NCI-H2029 treated with DMSO at 0.1 percent for 48 hours (cell line): ENCODE measurements around the gene HRH1.
"Not testable (repeated sequence)": the region's sequence is repeated elsewhere in the genome, so short reads cannot be mapped to it uniquely, and the experiment has no call there.

Experiments
- DNase-seq: peaks from one replicate; lab custom pipeline; 2025; lab: John Stamatoyannopoulos, UW

The HRH1 gene, protein sequence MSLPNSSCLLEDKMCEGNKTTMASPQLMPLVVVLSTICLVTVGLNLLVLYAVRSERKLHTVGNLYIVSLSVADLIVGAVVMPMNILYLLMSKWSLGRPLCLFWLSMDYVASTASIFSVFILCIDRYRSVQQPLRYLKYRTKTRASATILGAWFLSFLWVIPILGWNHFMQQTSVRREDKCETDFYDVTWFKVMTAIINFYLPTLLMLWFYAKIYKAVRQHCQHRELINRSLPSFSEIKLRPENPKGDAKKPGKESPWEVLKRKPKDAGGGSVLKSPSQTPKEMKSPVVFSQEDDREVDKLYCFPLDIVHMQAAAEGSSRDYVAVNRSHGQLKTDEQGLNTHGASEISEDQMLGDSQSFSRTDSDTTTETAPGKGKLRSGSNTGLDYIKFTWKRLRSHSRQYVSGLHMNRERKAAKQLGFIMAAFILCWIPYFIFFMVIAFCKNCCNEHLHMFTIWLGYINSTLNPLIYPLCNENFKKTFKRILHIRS

GRCh38 chr3:11154036-11154952 lies at the start of gene HRH1:
TSS of gene HRH1 (plus strand) at chr3:11154493. CDS start at chr3:11259038, 104,545 bp downstream.
- no peak for DNase-seq

GRCh38 chr3:11113316-11113715 lies 41.0 kb upstream of the HRH1 start:
- not testable (repeated sequence) for DNase-seq

- DNase-seq, result no peak
Observed at GRCh38 chr3:11115548-11115947, 38.7 kb upstream of the HRH1 start.

- no peak for DNase-seq
Observed at GRCh38 chr3:11116336-11117059, 37.8 kb upstream of the HRH1 start.

GRCh38 chr3:11117591-11117990 lies 36.7 kb upstream of the HRH1 start:
- no peak for DNase-seq

DNA sequence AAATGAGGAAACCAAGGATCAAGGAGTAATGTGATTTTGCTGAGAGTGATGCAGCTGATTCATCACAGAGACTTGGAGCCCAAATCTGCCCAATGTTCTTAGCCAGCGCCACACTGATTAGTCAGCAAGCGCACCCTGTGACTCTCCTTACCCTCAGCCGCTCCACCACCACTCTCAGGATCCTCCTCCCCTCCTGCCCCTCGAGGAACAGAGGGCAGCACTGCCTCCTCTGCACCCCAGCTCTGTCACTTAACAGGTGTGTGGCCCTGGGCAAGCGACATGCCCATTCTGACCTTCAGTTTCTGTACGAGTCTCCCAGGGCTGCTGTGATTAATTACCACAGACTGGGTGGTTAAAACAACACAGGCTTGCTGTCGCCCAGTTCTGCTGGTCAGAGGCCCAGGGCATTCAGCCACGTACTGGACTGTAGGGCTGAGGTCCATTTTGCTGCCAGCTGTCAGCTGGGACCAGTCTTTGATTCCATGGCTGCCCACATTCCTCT lies 36.1 kb upstream of the HRH1 start:
- DNase-seq, result no peak

GRCh38 chr3:11120091-11120805 lies 34.0 kb upstream of the HRH1 start:
- no peak for DNase-seq

- no peak for DNase-seq
Observed at GRCh38 chr3:11126653-11127052, 27.6 kb upstream of the HRH1 start.

- no peak for DNase-seq
Observed at GRCh38 chr3:11128682-11129632, 25.3 kb upstream of the HRH1 start.

GRCh38 chr3:11130385-11130784 lies 23.9 kb upstream of the HRH1 start:
- DNase-seq, result no peak

DNA sequence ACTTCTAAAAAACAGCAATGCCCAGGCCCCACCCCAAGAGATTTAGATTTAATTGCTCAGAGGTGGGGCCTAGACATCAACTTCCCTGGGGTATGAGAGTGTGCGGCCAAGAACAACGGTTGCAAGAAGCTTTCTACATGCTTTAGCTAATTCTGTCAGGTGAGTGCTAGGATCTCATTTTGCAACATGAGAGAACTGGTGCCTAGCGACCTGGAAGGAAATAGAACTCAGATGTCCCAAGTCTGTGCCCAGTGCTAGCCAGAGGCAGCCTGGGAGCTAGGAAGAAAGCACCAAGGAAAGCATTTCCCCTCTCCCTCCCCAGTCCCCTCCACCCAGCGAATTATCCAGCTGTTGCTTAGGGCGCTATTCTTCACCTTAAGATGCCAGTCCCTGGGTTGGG lies 22.9 kb upstream of the HRH1 start:
- DNase-seq, result no peak

DNA sequence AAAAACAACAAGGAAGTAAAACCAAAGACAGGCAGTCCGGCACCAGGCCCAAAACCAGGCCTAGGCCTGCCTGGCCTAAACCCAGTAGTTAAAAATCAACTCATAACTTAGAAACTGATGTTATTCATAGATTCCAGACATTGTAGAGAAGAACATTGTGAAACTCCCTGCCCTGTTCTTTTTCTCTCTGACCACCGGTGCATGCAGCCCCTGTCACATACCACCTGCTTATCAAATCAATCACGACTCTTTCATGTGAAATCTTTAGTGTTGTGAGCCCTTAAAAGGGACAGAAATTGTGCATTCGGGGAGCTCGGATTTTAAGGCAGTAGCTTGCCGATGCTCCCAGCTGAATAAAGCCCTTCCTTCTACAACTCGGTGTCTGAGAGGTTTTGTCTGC lies 22.4 kb upstream of the HRH1 start:
- DNase-seq, result not testable (repeated sequence)

DNA sequence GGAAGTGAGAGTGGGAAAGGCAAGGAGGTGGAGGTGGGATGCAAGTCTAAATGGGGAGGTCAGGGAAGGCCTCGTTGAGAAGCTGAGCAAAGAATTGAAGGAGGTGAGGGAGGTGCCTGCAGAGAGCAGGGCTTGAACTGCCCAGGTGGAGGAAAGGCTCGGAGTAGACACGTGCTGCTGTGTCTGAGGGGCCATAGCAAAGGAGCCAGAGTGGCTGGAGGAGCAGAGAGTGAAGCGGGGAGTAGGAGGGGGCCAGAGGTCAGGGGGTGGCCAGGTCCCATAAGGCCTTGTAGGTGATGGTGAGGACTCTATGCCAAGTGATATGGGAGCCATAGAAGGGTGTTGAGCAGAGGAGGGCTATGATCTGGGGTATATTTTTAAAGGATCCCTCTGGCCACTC lies 21.4 kb upstream of the HRH1 start:
- DNase-seq, result no peak

GRCh38 chr3:11134794-11135193 lies 19.5 kb upstream of the HRH1 start:
- DNase-seq, result no peak

DNA sequence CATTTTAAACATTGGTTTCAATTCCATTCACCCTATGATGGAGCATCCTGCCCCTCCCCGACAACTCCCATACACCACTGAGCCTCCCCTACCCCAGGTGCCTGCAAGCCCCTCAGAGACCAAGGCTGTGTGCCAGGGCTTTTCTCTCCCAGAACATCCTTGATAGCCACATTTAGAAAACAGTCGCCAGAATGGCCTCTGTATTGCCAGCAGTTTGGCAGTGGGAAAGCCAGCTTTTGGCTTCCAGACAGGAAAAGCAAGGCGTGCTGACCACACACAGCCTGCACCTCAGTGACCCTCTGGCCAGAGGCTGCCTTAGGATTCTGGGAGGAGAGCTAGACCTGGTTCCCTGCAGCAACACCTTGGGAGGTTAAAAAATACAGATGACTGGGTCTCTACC lies 18.2 kb upstream of the HRH1 start:
- no peak for DNase-seq

- no peak for DNase-seq
Observed at GRCh38 chr3:11136830-11137626, 17.3 kb upstream of the HRH1 start.

- DNase-seq, result no peak
Observed at GRCh38 chr3:11137627-11137959, 16.7 kb upstream of the HRH1 start.

DNA sequence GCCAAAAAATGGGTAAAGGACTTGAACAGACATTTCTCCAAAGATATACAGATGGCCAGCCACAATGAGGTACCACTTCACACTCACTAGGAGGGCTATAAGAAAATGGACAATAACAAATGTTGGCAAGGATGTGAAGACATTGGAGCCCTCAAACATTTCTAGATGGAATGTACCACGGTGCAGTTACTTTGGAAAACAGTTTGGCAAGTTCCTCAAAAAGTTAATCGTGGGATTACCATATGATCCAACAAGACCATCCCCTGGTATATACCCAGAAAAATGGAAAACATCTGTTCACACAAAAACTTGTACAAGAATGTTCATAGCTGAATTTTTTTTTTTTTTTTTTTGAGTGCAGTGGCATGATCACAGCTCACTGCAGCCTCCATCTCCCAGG lies 15.9 kb upstream of the HRH1 start:
- DNase-seq, result no peak

DNA sequence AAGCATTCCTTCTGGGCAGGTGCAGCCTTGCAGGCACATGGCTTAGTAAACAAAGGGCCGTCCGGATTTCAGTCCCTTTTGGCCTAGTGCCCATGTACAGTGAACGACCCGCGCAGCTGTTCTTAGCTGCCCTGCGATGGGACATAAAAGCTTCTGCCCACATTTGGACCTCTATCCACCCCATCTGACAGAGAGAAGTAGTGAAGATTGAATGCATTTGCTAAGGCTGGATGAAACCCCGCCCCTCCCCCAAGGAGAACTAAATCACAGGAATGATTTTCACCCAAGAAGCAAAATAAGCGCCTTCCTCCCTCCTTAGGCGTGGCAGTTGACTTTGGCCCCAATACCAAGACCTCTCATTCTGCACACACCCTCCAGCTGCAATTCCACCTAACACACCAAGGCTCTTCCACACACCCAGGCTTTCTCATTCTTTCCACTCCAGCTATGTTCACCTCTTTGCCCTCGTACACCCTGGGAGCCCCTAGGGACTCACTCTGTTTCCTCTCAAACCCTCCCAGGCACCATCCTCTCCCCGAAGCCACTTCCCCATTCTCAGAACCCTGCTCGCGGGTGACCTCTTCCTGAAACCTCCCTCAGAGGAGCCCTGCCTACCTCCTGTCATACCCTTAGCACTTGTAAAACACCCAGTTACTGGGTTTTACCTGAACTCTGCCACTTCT lies 14.1 kb upstream of the HRH1 start:
- peak; percentile 47 for DNase-seq
